ENCODE results near the gene VIL1. TPM values are rescaled to one million over a fixed set of nuclear protein-coding genes. Genes with fewer than 3 reads are reported as not detected.

The VIL1 gene
- total and polyA plus RNA-seq, 2 of the 13 experiments (the other 11 are each of a cell fraction or from before 2014, with no cell fraction given), result 287 to 301 TPM

- TF ChIP-seq ZBED4 (CRISPR knock-in tag; IDR thresholded peaks at IDR 0.05; ENCODE audit: borderline replicate concordance) (peak; percentile 98), ESRRA (CRISPR knock-in tag; IDR thresholded peaks at IDR 0.05; ENCODE audit: low read depth) (peak; percentile 92), ZNF710 (CRISPR knock-in tag; IDR thresholded peaks at IDR 0.05; ENCODE audit: borderline replicate concordance) (peak; percentile 76; the same call in 1 of the 2 replicates), RARA (CRISPR knock-in tag; IDR thresholded peaks at IDR 0.05) (peak; percentile 74), ZFY (CRISPR knock-in tag; IDR thresholded peaks at IDR 0.05) (peak; percentile 85), ZNF343 (CRISPR knock-in tag; IDR thresholded peaks at IDR 0.05) (peak; percentile 91), DZIP1 (CRISPR knock-in tag; IDR thresholded peaks at IDR 0.05) (peak; percentile 84; the same call in 1 of the 2 replicates), ZNF598 (CRISPR knock-in tag; IDR thresholded peaks at IDR 0.05; ENCODE audit: borderline replicate concordance) (no peak), MED13 (CRISPR knock-in tag; IDR thresholded peaks at IDR 0.05) (peak; percentile 65; the same call in 1 of the 2 replicates), ZNF260 (CRISPR knock-in tag; IDR thresholded peaks at IDR 0.05; ENCODE audit: borderline replicate concordance, low read depth) (no peak), FOXA3 (CRISPR knock-in tag; IDR thresholded peaks at IDR 0.05) (0 out of 2 replicates have a peak, but pooled peaks have one; percentile 70), ZIK1 (CRISPR knock-in tag; IDR thresholded peaks at IDR 0.05; ENCODE audit: borderline replicate concordance, low read depth) (peak; percentile 86; the same call in 1 of the 2 replicates), DPF2 (CRISPR knock-in tag; IDR thresholded peaks at IDR 0.05; ENCODE audit: borderline replicate concordance, low read depth) (no peak), PRPF4 (IDR thresholded peaks at IDR 0.05; ENCODE audit: low read depth, low read length, poor library complexity, severe bottlenecking) (no peak), ZSCAN20 (CRISPR knock-in tag; IDR thresholded peaks at IDR 0.05; ENCODE audit: borderline replicate concordance) (no peak), ZNF362 (CRISPR knock-in tag; IDR thresholded peaks at IDR 0.05; ENCODE audit: borderline replicate concordance) (peak; percentile 74; the same call in 1 of the 2 replicates)
Measured at GRCh38 chr2:218395826-218396687, 22.9 kb upstream of the VIL1 start (continued).

Measured in HepG2 (cell line).